ENCODE data around the gene FMNL3.
A peak's percentile ranks its signal among the peaks of the same experiment; 100 is the strongest.
"Not testable (repeated sequence)": the region's sequence is repeated elsewhere in the genome, so short reads cannot be mapped to it uniquely, and the experiment has no call there.

FMNL3 gene

GRCh38 chr12:49632401-49632800, 74.8 kb downstream of the FMNL3 start:
- DNase-seq (ENCODE audit: low read depth, low spot score) = no peak

GRCh38 chr12:49631336-49631907, 75.8 kb downstream of the FMNL3 start:
- DNase-seq (ENCODE audit: low read depth, low spot score) = no peak

- no peak for DNase-seq (ENCODE audit: low read depth, low spot score)
Observed at GRCh38 chr12:49627752-49628360, 79.3 kb downstream of the FMNL3 start.

- DNase-seq (ENCODE audit: low read depth, low spot score) = no peak
Observed at GRCh38 chr12:49626836-49627235, 80.4 kb downstream of the FMNL3 start.

GRCh38 chr12:49626169-49626835, 80.9 kb downstream of the FMNL3 start:
- no peak for DNase-seq (ENCODE audit: low read depth, low spot score)

- DNase-seq (ENCODE audit: low read depth, low spot score) = no peak
Observed at GRCh38 chr12:49624921-49625577, 82.2 kb downstream of the FMNL3 start.

- DNase-seq (ENCODE audit: low read depth, low spot score) = peak; percentile 65
Observed at GRCh38 chr12:49623142-49623904, 83.9 kb downstream of the FMNL3 start, which contains the start of gene PRPF40B. PRPF40B (plus strand) TSS chr12:49623561; CDS start chr12:49623591, 30 bp downstream.

GRCh38 chr12:49622501-49623141, 84.6 kb downstream of the FMNL3 start:
- peak; percentile 9 for DNase-seq (ENCODE audit: low read depth, low spot score)

- no peak for DNase-seq (ENCODE audit: low read depth, low spot score)
Observed at GRCh38 chr12:49621651-49622500, 85.3 kb downstream of the FMNL3 start.

GRCh38 chr12:49619286-49619685, 87.9 kb downstream of the FMNL3 start:
- no peak for DNase-seq (ENCODE audit: low read depth, low spot score)

- no peak for DNase-seq (ENCODE audit: low read depth, low spot score)
Observed at GRCh38 chr12:49618576-49618975, 88.6 kb downstream of the FMNL3 start.

GRCh38 chr12:49616533-49617219, 90.5 kb downstream of the FMNL3 start:
- no peak for DNase-seq (ENCODE audit: low read depth, low spot score)

GRCh38 chr12:49615725-49616124, 91.5 kb downstream of the FMNL3 start:
- DNase-seq (ENCODE audit: low read depth, low spot score) = no peak

GRCh38 chr12:49612210-49612609, 95.0 kb downstream of the FMNL3 start:
- no peak for DNase-seq (ENCODE audit: low read depth, low spot score)

GRCh38 chr12:49610785-49611184, 96.4 kb downstream of the FMNL3 start:
- not testable (repeated sequence) for DNase-seq (ENCODE audit: low read depth, low spot score)

GRCh38 chr12:49609875-49610154, 97.4 kb downstream of the FMNL3 start:
- DNase-seq (ENCODE audit: low read depth, low spot score) = no peak

- DNase-seq (ENCODE audit: low read depth, low spot score) = no peak
Observed at GRCh38 chr12:49609059-49609874, 97.9 kb downstream of the FMNL3 start.

- DNase-seq (ENCODE audit: low read depth, low spot score) = not testable (repeated sequence)
Observed at GRCh38 chr12:49605539-49605938, 101.7 kb downstream of the FMNL3 start, which contains the start of gene FAM186B. FAM186B (minus strand) TSS chr12:49605639; CDS start chr12:49605477, 162 bp downstream.

GRCh38 chr12:49604856-49605255, 102.3 kb downstream of the FMNL3 start:
- DNase-seq (ENCODE audit: low read depth, low spot score) = no peak
